Prostate gland (tissue), 2 donors: ENCODE data around the gene CLDN5. TPM values are rescaled to one million over a fixed set of nuclear protein-coding genes. Genes with fewer than 3 reads are reported as not detected.

Source experiments
- DNase-seq: peaks from one replicate; pipeline ENCODE4 v3.0.0-alpha.2; 2019; ENCODE audit warnings: low spot score
- H3K27ac ChIP-seq, 2 donors: fragments of 200-600 bp; sonication (generic); 2 replicates each; pipeline ENCODE4 v1.5.1; 2017 to 2019
- H3K27me3 ChIP-seq: fragments of 200-600 bp; sonication (generic); replicated peaks from 2 replicates; pipeline ENCODE4 v1.5.1; 2019; ENCODE audit not compliant: insufficient read depth
- H3K36me3 ChIP-seq, 2 donors: fragments of 200-600 bp; sonication (generic); 1 replicate in 1 of 2; 2 replicates in 1 of 2; pipeline versions ENCODE4 v1.5.1 to v1.8.1; 2017 to 2019
- H3K4me1 ChIP-seq: fragments of 200-600 bp; sonication (generic); replicated peaks from 2 replicates; pipeline ENCODE4 v1.5.1; 2019
- H3K4me3 ChIP-seq, 2 donors: fragments of 200-600 bp; sonication (generic); 2 replicates each; pipeline ENCODE4 v1.5.1; 2017 to 2019
- H3K9me3 ChIP-seq: fragments of 200-600 bp; sonication (generic); 2 replicates; pipeline ENCODE4 v1.5.1; 2017
- CTCF ChIP-seq, 4 experiments: fragments of 200-600 bp in 2 of 4; fragments of 450-650 bp in 2 of 4; sonication (generic) in 2 of 4; IDR thresholded peaks; 1 replicate in 3 of 4; 2 replicates in 1 of 4; pipeline ENCODE4 v1.5.1; 2016 to 2019; ENCODE audit warnings: antibody characterized with exemption in 4 of 4, mild to moderate bottlenecking in 2 of 4, moderate library complexity in 2 of 4
- POLR2A ChIP-seq: fragments of 450-650 bp; IDR thresholded peaks from one replicate; pipeline ENCODE4 v1.6.1; 2016; ENCODE audit warnings: antibody characterized with exemption, mild to moderate bottlenecking
- POLR2AphosphoS5 ChIP-seq: sonication (generic); formaldehyde crosslinking; IDR thresholded peaks from one replicate; pipeline ENCODE4 v1.6.1; 2017; ENCODE audit warnings: antibody characterized with exemption
- WGBS: methylation state at CpG from one replicate; pipeline ENCODE4 v1.1.5; 2018; 5-methylcytosine and 5-hydroxymethylcytosine counted together
- intact Hi-C: fragments of 100-400 bp; cut with DNase I; formaldehyde crosslinking; loops from one replicate; pipeline ENCODE4 v1.14.2; 2022
- total RNA-seq, 2 donors: library from RNA; depleted of rRNA; stranded (reverse); fragments of >200 nt; gene quantifications; one replicate each; pipeline ENCODE4 v1.1.0, GENCODE V29; 2016

CLDN5 gene
- total RNA-seq, 2 donors from 2014 or later = 31.9 to 46.9 TPM

DNA sequence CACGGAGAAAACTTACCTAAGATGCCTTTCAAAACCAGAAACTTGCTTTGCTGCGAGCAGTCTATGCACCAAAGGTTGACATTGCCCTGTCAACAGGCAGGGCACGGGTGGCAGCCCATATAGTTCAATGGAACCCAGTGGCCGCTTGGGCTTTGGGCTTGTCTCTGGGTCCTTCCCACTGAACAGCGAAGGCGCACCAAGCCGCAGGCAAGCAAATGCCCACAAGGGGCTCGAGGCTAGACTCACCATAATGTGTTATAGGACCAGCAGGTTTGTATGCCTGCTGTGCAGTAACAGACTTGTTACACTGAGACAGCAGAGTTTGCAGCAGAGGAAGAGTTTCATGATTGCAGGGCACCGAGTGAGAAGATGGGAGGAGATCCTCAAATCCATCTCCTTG lies 20.3 kb downstream of the CLDN5 start:
- no peak for DNase-seq
- intact Hi-C loops = no loop called here
- WGBS = 90% methylated on average over 9 of the region's 9 CpGs

DNA sequence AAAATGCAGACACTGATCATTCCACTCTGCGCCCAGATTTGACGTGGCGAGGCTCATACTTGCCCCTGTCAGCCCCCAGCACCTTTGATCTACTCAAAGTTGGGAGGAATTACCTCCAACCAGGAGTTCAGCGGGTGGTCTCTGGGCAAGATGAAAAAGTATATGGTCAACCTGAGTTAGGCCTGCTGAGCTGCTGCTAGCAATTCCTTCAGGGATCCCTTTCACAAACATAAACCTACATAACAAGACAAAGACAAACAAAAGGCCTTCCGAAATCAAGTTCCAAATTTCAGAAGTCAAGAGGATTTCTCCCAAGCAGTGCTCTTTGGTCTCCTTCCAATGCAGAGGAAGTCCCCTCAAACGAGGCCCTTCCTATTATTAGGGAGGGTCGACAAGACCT lies 20.8 kb downstream of the CLDN5 start:
- WGBS = 84% methylated on average over 7 of the region's 7 CpGs
- Histone ChIP-seq H3K27me3 (no peaks in the 10 kb centered on the region), H3K36me3 (no peaks in the 10 kb centered on the region), H3K4me3 (no peak overlapping the region), H3K9me3 (no peaks in the 10 kb centered on the region), H3K27ac (no peak overlapping the region), H3K4me1 (no peaks in the 10 kb centered on the region)
- DNase-seq = no peak
- intact Hi-C loops = no loop called here
- no peak for TF ChIP-seq POLR2A
- no peak for TF ChIP-seq CTCF (IDR thresholded peaks at IDR 0.05)
- no peak for TF ChIP-seq POLR2AphosphoS5

More for the DNA sequence above, 20.3 kb downstream of the CLDN5 start:
- H3K27me3 ChIP-seq = no peaks in the 10 kb centered on the region
- H3K4me3 ChIP-seq = no peak overlapping the region
- TF ChIP-seq POLR2AphosphoS5 = no peak
- H3K36me3 ChIP-seq = no peaks in the 10 kb centered on the region
- H3K27ac ChIP-seq = no peak overlapping the region
- H3K4me1 ChIP-seq = no peaks in the 10 kb centered on the region
- H3K9me3 ChIP-seq = no peaks in the 10 kb centered on the region

- no peak overlapping the region for H3K4me3 ChIP-seq
- H3K27ac ChIP-seq = no peak overlapping the region
- no peak for DNase-seq
- WGBS = 74% methylated on average over 3 of the region's 3 CpGs
- no peaks in the 10 kb centered on the region for H3K27me3 ChIP-seq
- TF ChIP-seq POLR2A (no peak), CTCF (IDR thresholded peaks at IDR 0.05) (no peak), POLR2AphosphoS5 (no peak)
- intact Hi-C loops = no loop called here
- no peaks in the 10 kb centered on the region for H3K9me3 ChIP-seq
- no peaks in the 10 kb centered on the region for H3K36me3 ChIP-seq
- no peaks in the 10 kb centered on the region for H3K4me1 ChIP-seq
Observed at GRCh38 chr22:19501897-19502447, 22.2 kb downstream of the CLDN5 start.

DNA sequence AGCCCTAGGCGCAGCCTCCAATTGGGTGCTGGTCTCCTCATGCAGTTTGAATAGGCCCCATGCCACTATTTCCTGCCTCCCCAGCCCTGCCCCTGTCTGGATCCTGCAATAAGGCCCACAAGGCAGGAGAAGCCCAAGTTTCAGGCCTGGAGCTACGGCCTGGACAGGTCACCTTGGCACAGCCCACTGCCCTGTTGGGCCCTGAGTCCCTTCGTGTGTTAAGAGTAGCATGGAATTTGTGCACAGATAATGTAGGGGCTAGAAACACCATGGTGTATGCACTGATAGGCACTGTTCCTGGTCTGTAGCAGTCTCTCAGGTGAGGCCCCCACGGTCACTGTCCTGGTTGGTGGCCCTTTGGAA lies 24.3 kb downstream of the CLDN5 start:
- intact Hi-C loops = loop anchor here (10.0 kb wide), 1 partner anchor 125 kb away; no protein-coding TSS in a partner anchor
- no peak overlapping the region for H3K27ac ChIP-seq
- TF ChIP-seq POLR2AphosphoS5 = no peak
- TF ChIP-seq POLR2A = no peak
- no peak for TF ChIP-seq CTCF (IDR thresholded peaks at IDR 0.05)
- 94% methylated on average over 4 of the region's 4 CpGs for WGBS
- DNase-seq = no peak
- H3K27me3 ChIP-seq = no peaks in the 10 kb centered on the region
- no peaks in the 10 kb centered on the region for H3K9me3 ChIP-seq
- no peaks in the 10 kb centered on the region for H3K4me1 ChIP-seq
- no peaks in the 10 kb centered on the region for H3K36me3 ChIP-seq
- H3K4me3 ChIP-seq = no peak overlapping the region

DNA sequence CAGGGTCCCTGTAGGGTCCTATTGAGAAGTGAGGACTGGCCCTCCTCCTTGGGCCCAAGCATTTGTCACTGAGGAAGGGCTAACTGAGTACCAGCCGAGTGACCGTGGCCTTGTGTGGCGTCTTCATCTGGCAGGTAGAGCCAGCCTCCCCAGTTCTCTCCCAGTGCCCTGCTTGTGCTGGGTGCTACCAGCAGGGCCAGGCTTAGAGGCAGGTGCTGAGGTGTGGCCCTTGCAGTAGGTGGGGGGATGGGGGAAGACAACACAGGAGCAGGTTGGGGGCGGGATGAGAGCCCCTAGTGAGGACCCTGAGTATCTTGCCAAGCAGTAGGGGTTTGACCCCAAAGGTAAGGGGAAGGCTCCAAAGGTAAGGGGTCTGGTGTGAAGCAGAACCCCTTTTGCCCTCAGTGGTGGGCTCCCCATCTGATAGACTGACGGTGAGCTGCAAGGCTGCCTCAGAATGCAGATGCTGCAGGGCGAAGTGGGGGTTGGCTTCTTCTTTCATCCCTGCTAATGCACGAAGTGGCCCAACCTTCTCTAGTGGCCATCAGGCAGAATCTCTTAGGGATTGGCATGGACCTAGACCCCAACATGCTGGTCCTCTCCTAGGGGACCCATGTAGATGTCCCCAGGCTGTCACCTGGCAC lies 24.9 kb downstream of the CLDN5 start:
- Histone ChIP-seq H3K9me3 (no peaks in the 10 kb centered on the region), H3K27ac (no peak overlapping the region), H3K27me3 (no peaks in the 10 kb centered on the region), H3K36me3 (no peaks in the 10 kb centered on the region), H3K4me3 (no peak overlapping the region), H3K4me1 (no peaks in the 10 kb centered on the region)
- 100% methylated on average over 7 of the region's 7 CpGs for WGBS
- TF ChIP-seq POLR2A (no peak), CTCF (IDR thresholded peaks at IDR 0.05) (no peak), POLR2AphosphoS5 (no peak)
- no peak for DNase-seq
- intact Hi-C loops = loop anchor here (10.0 kb wide), 1 partner anchor 125 kb away; no protein-coding TSS in a partner anchor
